H1 (cell line): Measurements from ENCODE around the gene OLA1. TPM values are rescaled to one million over a fixed set of nuclear protein-coding genes. Genes with fewer than 3 reads are reported as not detected.

Source experiments
- CTCF ChIA-PET: fragments of 300-600 bp; sonication (Branson Sonifier 250); formaldehyde crosslinking; loops from one replicate; lab custom pipeline; 2021; ENCODE audit not compliant: partially characterized antibody; lab: Charles Lee
- POLR2A ChIA-PET: fragments of 300-600 bp; sonication (Branson Sonifier 250); formaldehyde crosslinking; loops from one replicate; lab custom pipeline; 2021; ENCODE audit warnings: inconsistent platforms; ENCODE audit not compliant: partially characterized antibody; lab: Charles Lee
- DNase-seq, 2 experiments: peaks; one replicate each; pipeline versions ENCODE4 v3.0.0 to v3.0.0-alpha.2; 2010 to 2022; ENCODE audit warnings: low spot score in 2 of 2, low read depth in 1 of 2, mixed read lengths in 1 of 2
- FAIRE-seq: peaks from 2 replicates; lab custom pipeline; 2011; peaks lifted over from hg19 to GRCh38; lab: Jason Lieb, UNC
- H2AFZ ChIP-seq: 2 replicates; pipeline ENCODE4 v1.8.1; 2012; ENCODE audit warnings: low read length, inconsistent platforms
- H2AK5ac ChIP-seq: 2 replicates; pipeline ENCODE4 v1.6.1; 2013; ENCODE audit warnings: low read depth, low read length
- H2BK120ac ChIP-seq: replicated peaks from 2 replicates; pipeline ENCODE3; 2013; ENCODE audit warnings: low read depth, low read length, inconsistent platforms
- H2BK12ac ChIP-seq: 2 replicates; pipeline ENCODE4 v1.6.1; 2013; ENCODE audit warnings: low read depth, low read length
- H2BK15ac ChIP-seq: 2 replicates; pipeline ENCODE4 v1.6.1; 2013; ENCODE audit warnings: low read length
- H2BK20ac ChIP-seq: 2 replicates; pipeline ENCODE4 v1.6.1; 2013; ENCODE audit warnings: low read length
- H2BK5ac ChIP-seq: 2 replicates; pipeline ENCODE4 v1.6.1; 2013; ENCODE audit warnings: low read depth, low read length
- H3K14ac ChIP-seq: 2 replicates; pipeline ENCODE4 v1.6.1; 2013; ENCODE audit warnings: inconsistent platforms; ENCODE audit not compliant: insufficient read length
- H3K18ac ChIP-seq: 2 replicates; pipeline ENCODE4 v1.6.1; 2013; ENCODE audit warnings: low read length; ENCODE audit errors: extremely low read depth
- H3K23ac ChIP-seq: 2 replicates; pipeline ENCODE4 v1.6.1; 2013; ENCODE audit warnings: inconsistent platforms; ENCODE audit not compliant: insufficient read length
- H3K23me2 ChIP-seq: 2 replicates; pipeline ENCODE4 v1.6.1; 2013; ENCODE audit warnings: low read depth, low read length
- H3K27ac ChIP-seq: 2 replicates; pipeline ENCODE4 v1.6.1; 2011; ENCODE audit warnings: low read depth, low read length, inconsistent platforms
- H3K27me3 ChIP-seq, 4 experiments: replicated peaks in 1 of 4; 1 replicate in 1 of 4; 2 replicates in 3 of 4; pipeline versions ENCODE4 v1.6.1 to v1.8.1; 2011 to 2013; ENCODE audit warnings: low read length in 3 of 4, mild to moderate bottlenecking in 3 of 4, inconsistent platforms in 2 of 4, mixed read lengths in 2 of 4, moderate library complexity in 1 of 4; ENCODE audit not compliant: control insufficient read depth in 3 of 4, insufficient read depth in 3 of 4; ENCODE audit errors: extremely low read depth in 1 of 4
- H3K36me3 ChIP-seq, 4 experiments: 2 replicates each; pipeline versions ENCODE4 v1.6.1 to v1.8.1; 2011 to 2013; ENCODE audit warnings: mild to moderate bottlenecking in 4 of 4, low read length in 3 of 4, moderate library complexity in 2 of 4, control low read depth in 1 of 4, inconsistent platforms in 1 of 4; ENCODE audit not compliant: insufficient read depth in 4 of 4, control insufficient read depth in 2 of 4
- H3K4ac ChIP-seq: replicated peaks from 2 replicates; pipeline ENCODE3; 2013; ENCODE audit warnings: low read length, low read depth, mixed read lengths, inconsistent platforms; ENCODE audit not compliant: insufficient read length
- H3K4me1 ChIP-seq, 4 experiments: replicated peaks in 1 of 4; 1 replicate in 1 of 4; 2 replicates in 3 of 4; pipeline versions ENCODE4 v1.6.1 to v1.8.1; 2011 to 2013; ENCODE audit warnings: low read length in 3 of 4, inconsistent platforms in 2 of 4, mixed read lengths in 1 of 4; ENCODE audit not compliant: insufficient read depth in 4 of 4, control insufficient read depth in 3 of 4
- H3K4me2 ChIP-seq, 2 experiments: 2 replicates each; pipeline versions ENCODE4 v1.6.1 to v1.8.1; 2011 to 2013; ENCODE audit warnings: low read depth in 2 of 2, low read length in 2 of 2, control low read depth in 1 of 2, inconsistent platforms in 1 of 2, mild to moderate bottlenecking in 1 of 2; ENCODE audit not compliant: insufficient read depth in 1 of 2
- H3K4me3 ChIP-seq, 4 experiments: fragments of 200-600, 300-600 bp in 1 of 4; sonication (generic), shearing (Covaris generic), sonication (Bioruptor Twin) in 1 of 4; 2 replicates each; pipeline versions ENCODE4 v1.5.1 to v1.8.1; 2011 to 2016; ENCODE audit warnings: low read length in 4 of 4, low read depth in 3 of 4, control low read depth in 2 of 4, inconsistent platforms in 2 of 4, mild to moderate bottlenecking in 2 of 4, mixed read lengths in 1 of 4, moderate library complexity in 1 of 4; ENCODE audit not compliant: insufficient read depth in 2 of 4; ENCODE audit errors: extremely low read depth in 1 of 4
- H3K56ac ChIP-seq: replicated peaks from 2 replicates; pipeline ENCODE3; 2013; ENCODE audit warnings: low read depth, mild to moderate bottlenecking, mixed read lengths, low read length, inconsistent platforms; ENCODE audit not compliant: insufficient read length
- H3K79me1 ChIP-seq: 2 replicates; pipeline ENCODE4 v1.6.1; 2013; ENCODE audit warnings: low read depth, low read length, control low read depth
- H3K79me2 ChIP-seq, 2 experiments: 2 replicates each; pipeline versions ENCODE4 v1.6.1 to v1.8.1; 2012 to 2013; ENCODE audit warnings: low read length in 2 of 2, mild to moderate bottlenecking in 2 of 2, inconsistent platforms in 1 of 2; ENCODE audit not compliant: insufficient read depth in 2 of 2, control insufficient read depth in 1 of 2
- H3K9ac ChIP-seq, 4 experiments: replicated peaks in 1 of 4; 1 replicate in 1 of 4; 2 replicates in 3 of 4; pipeline versions ENCODE4 v1.6.1 to v1.8.1; 2011 to 2013; ENCODE audit warnings: low read depth in 3 of 4, low read length in 3 of 4, control low read depth in 2 of 4, mild to moderate bottlenecking in 2 of 4, moderate library complexity in 2 of 4, inconsistent platforms in 1 of 4; ENCODE audit errors: extremely low read depth in 1 of 4
- H3K9me3 ChIP-seq, 2 experiments: 2 replicates each; pipeline versions ENCODE4 v1.6.1 to v1.8.1; 2012 to 2013; ENCODE audit warnings: mild to moderate bottlenecking in 2 of 2, moderate library complexity in 2 of 2, control low read depth in 1 of 2, inconsistent platforms in 1 of 2, low read depth in 1 of 2, low read length in 1 of 2, mixed read lengths in 1 of 2; ENCODE audit not compliant: insufficient read depth in 2 of 2
- H4K20me1 ChIP-seq, 2 experiments: replicated peaks in 1 of 2; 2 replicates each; pipeline versions ENCODE3 to v1.8.1; 2011 to 2013; ENCODE audit warnings: inconsistent platforms in 2 of 2, low read length in 2 of 2, mild to moderate bottlenecking in 1 of 2; ENCODE audit not compliant: insufficient read depth in 2 of 2, control insufficient read depth in 1 of 2
- H4K5ac ChIP-seq: 2 replicates; pipeline ENCODE4 v1.6.1; 2013; ENCODE audit warnings: low read length, low read depth, mixed read lengths, inconsistent platforms; ENCODE audit not compliant: insufficient read length
- H4K8ac ChIP-seq: 2 replicates; pipeline ENCODE4 v1.8.0; 2013; ENCODE audit warnings: mild to moderate bottlenecking, moderate library complexity, low read length, inconsistent platforms; ENCODE audit not compliant: insufficient read depth; ENCODE audit errors: extremely low read depth
- H4K91ac ChIP-seq: replicated peaks from 2 replicates; pipeline ENCODE3; 2013; ENCODE audit warnings: low read length, mixed read lengths, inconsistent platforms; ENCODE audit not compliant: insufficient read length
- NRF1 ChIP-seq: IDR thresholded peaks from 2 replicates; pipeline ENCODE4 v1.6.1; 2011; ENCODE audit warnings: mild to moderate bottlenecking, low read depth, low read length, improper control_type of control experiment
- SP2 ChIP-seq: IDR thresholded peaks from 2 replicates; pipeline ENCODE4 v1.6.1; 2012; ENCODE audit warnings: mild to moderate bottlenecking, low read length, inconsistent platforms
- WGBS, 2 experiments: shearing (Covaris generic) in 1 of 2; methylation state at CpG; one replicate each; pipeline versions ENCODE4 v1.1.6 to v1.1.7; 2013 to 2015; ENCODE audit warnings: low lambda C conversion rate in 2 of 2, mixed read lengths in 2 of 2, inconsistent platforms in 1 of 2, low coverage in 1 of 2, missing lambda C conversion rate in 1 of 2; ENCODE audit not compliant: insufficient replicate concordance in 2 of 2, insufficient coverage in 1 of 2, insufficient read length in 1 of 2; ENCODE audit errors: extremely low coverage in 1 of 2, missing lambda C conversion rate in 1 of 2; 5-methylcytosine and 5-hydroxymethylcytosine counted together
- polyA plus RNA-seq, 7 experiments: library from polyadenylated mRNA; depleted of rRNA in 3 of 7; stranded (reverse) in 5 of 7; unstranded in 2 of 7; fragments of >200 nt in 5 of 7; fragments of 200-250 nt in 2 of 7; gene quantifications; 1 replicate in 5 of 7; 2 replicates in 1 of 7; 4 replicates in 1 of 7; pipeline versions ENCODE4 v1.2.1 to v1.2.3, GENCODE V29; 2011 to 2013; ENCODE audit warnings: missing spikeins in 2 of 7, mixed read lengths in 2 of 7
- total RNA-seq: library from RNA; stranded (reverse); fragmentation: NEBNext Ultra II Directional; extraction: Animal tissue kit (Norgen Biotek cat#: 25700); gene quantifications from 2 replicates; pipeline ENCODE4 v1.2.1, GENCODE V29; 2021

Gene OLA1
- total and polyA plus RNA-seq, 2 of the 8 experiments (the other 6 are each of a cell fraction or from before 2014, with no cell fraction given): 39.3 to 158 TPM

- H3K4ac ChIP-seq: no peak overlapping the region
- H2AK5ac ChIP-seq: no peak overlapping the region
- H3K36me3 ChIP-seq: no peaks in the 10 kb centered on the region
- WGBS, 2 experiments: 87% methylated on average over 2 of the region's 2 CpGs; no CpG with 5 or more reads in 1 of the 2 experiments
- no peak overlapping the region for H2AFZ ChIP-seq
- ChIA-PET POLR2A (no interaction called here), CTCF (interaction anchor here (1.5 kb wide), 1 partner anchor 76 kb away, joined by 3 read pairs; no protein-coding TSS in a partner anchor)
- no peak overlapping the region for H3K14ac ChIP-seq
- no peak overlapping the region for H3K27ac ChIP-seq
- H3K79me2 ChIP-seq: no peaks in the 10 kb centered on the region
- DNase-seq (no peak), FAIRE-seq (no peak)
- no peak overlapping the region for H2BK15ac ChIP-seq
- H4K8ac ChIP-seq: no peak overlapping the region
- no peaks in the 10 kb centered on the region for H3K9me3 ChIP-seq
- H3K23ac ChIP-seq: no peak overlapping the region
- no peak overlapping the region for H3K4me3 ChIP-seq
- H3K56ac ChIP-seq: no peak overlapping the region
- no peak overlapping the region for H2BK20ac ChIP-seq
- no peaks in the 10 kb centered on the region for H4K20me1 ChIP-seq
- H2BK120ac ChIP-seq: no peak overlapping the region
- H4K91ac ChIP-seq: no peak overlapping the region
- no peaks in the 10 kb centered on the region for H3K27me3 ChIP-seq
- H3K79me1 ChIP-seq: no peaks in the 10 kb centered on the region
- H2BK12ac ChIP-seq: no peak overlapping the region
- H3K9ac ChIP-seq: no peak overlapping the region; a peak in 1 of 7 replicates
- no peak overlapping the region for H3K18ac ChIP-seq
- H3K23me2 ChIP-seq: no peaks in the 10 kb centered on the region
- H3K4me2 ChIP-seq: no peak overlapping the region
- no peak overlapping the region for H4K5ac ChIP-seq
- H2BK5ac ChIP-seq: no peak overlapping the region
- no peak for TF ChIP-seq NRF1
- TF ChIP-seq SP2: no peak
- H3K4me1 ChIP-seq: peaks cover 0 to 7% (median 3%) of the 10 kb centered on the region in 4 experiments; a peak in 4 of 7 replicates
These were observed 136.3 kb downstream of the OLA1 start for GRCh38 chr2:174112073-174112472.
